ENCODE data around the gene CD300LG. TPM values are rescaled to one million over a fixed set of nuclear protein-coding genes. Genes with fewer than 3 reads are reported as not detected.

The CD300LG gene
- total and polyA plus RNA-seq, 2 experiments from 2014 or later: not detected

DNA sequence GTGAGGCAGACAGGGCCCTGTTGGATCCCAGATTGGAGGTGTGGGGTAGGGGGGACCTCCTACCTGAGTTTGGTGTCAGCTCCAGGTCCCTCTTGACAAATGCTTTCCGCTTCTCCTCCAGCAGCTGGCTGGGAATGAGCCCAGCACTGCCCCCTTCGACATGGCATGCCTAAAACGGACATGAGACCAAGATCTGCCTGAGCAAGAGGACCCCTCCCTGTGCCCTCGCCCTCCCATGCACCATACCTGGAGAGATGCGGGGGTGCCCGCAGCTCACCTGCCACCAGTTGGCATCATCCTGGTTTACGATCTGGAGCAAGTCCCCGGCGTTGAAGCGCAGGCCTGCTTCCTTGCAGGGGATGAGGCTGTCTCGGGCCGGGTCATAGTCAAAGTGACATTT, 34.2 kb downstream of the CD300LG start:
- Histone ChIP-seq H3K27ac (no peak overlapping the region), H3K36me3 (no peaks in the 10 kb centered on the region), H3K4me3 (no peak overlapping the region), H3K4me1 (ENCODE audit: low read depth) (no peaks in the 10 kb centered on the region), H3K27me3 (no peaks in the 10 kb centered on the region), H3K9me3 (ENCODE audit: low read depth) (no peaks in the 10 kb centered on the region)
- TF ChIP-seq, protein P1, sequence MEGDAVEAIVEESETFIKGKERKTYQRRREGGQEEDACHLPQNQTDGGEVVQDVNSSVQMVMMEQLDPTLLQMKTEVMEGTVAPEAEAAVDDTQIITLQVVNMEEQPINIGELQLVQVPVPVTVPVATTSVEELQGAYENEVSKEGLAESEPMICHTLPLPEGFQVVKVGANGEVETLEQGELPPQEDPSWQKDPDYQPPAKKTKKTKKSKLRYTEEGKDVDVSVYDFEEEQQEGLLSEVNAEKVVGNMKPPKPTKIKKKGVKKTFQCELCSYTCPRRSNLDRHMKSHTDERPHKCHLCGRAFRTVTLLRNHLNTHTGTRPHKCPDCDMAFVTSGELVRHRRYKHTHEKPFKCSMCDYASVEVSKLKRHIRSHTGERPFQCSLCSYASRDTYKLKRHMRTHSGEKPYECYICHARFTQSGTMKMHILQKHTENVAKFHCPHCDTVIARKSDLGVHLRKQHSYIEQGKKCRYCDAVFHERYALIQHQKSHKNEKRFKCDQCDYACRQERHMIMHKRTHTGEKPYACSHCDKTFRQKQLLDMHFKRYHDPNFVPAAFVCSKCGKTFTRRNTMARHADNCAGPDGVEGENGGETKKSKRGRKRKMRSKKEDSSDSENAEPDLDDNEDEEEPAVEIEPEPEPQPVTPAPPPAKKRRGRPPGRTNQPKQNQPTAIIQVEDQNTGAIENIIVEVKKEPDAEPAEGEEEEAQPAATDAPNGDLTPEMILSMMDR (IDR thresholded peaks at IDR 0.05; ENCODE audit: low read depth, low read length): no peak
- DNase-seq (ENCODE audit: low read depth in 1 of 2, low spot score in 1 of 2): no peak

GRCh38 chr17:43881758-43882505, 35.0 kb downstream of the CD300LG start:
- no peak overlapping the region for H3K27ac ChIP-seq
- TF ChIP-seq, protein P1 (IDR thresholded peaks at IDR 0.05; ENCODE audit: low read depth, low read length): no peak
- no peak overlapping the region for H3K4me3 ChIP-seq
- no peaks in the 10 kb centered on the region for H3K9me3 ChIP-seq (ENCODE audit: low read depth)
- no peaks in the 10 kb centered on the region for H3K36me3 ChIP-seq
- DNase-seq (ENCODE audit: low read depth in 1 of 2, low spot score in 1 of 2): no peak
- H3K4me1 ChIP-seq (ENCODE audit: low read depth): no peaks in the 10 kb centered on the region
- H3K27me3 ChIP-seq: no peaks in the 10 kb centered on the region

DNA sequence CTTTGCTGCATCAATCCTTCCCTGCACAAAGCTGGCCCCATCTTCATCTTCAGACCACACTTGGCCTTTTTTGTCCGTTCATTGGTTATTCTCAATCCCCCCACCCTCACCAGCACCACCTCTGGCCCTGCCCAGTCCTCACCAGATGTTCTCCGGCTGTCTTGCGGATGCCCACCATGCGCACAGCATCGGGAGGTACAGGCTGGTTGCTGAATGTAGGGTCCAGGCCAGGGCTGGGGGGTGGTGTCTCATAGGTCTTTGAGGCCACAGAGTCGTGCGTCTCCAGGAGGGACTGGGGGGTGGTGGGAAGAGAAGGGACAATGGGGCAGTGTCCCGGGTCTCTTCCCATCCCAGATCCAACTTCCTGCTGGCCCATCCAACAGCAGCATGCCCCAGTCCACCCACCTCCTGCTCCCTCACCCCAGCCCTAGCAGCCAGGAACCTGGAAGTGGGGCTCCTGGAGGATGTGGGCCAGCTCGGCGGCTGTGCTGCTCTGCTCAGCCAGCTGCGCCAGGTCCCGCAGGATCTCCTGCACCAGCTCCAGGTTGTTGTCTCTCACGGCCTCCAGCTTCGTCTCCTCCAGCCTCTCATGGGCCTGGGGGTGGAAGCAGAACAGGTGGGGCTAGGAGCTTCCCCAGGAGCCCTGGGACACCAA, 35.9 kb downstream of the CD300LG start:
- TF ChIP-seq, protein P1 (IDR thresholded peaks at IDR 0.05; ENCODE audit: low read depth, low read length): no peak
- H3K9me3 ChIP-seq (ENCODE audit: low read depth): no peaks in the 10 kb centered on the region
- H3K4me3 ChIP-seq: no peak overlapping the region
- H3K27me3 ChIP-seq: no peaks in the 10 kb centered on the region
- no peak for DNase-seq (ENCODE audit: low read depth in 1 of 2, low spot score in 1 of 2)
- no peak overlapping the region for H3K27ac ChIP-seq
- no peaks in the 10 kb centered on the region for H3K36me3 ChIP-seq
- H3K4me1 ChIP-seq (ENCODE audit: low read depth): no peaks in the 10 kb centered on the region

DNA sequence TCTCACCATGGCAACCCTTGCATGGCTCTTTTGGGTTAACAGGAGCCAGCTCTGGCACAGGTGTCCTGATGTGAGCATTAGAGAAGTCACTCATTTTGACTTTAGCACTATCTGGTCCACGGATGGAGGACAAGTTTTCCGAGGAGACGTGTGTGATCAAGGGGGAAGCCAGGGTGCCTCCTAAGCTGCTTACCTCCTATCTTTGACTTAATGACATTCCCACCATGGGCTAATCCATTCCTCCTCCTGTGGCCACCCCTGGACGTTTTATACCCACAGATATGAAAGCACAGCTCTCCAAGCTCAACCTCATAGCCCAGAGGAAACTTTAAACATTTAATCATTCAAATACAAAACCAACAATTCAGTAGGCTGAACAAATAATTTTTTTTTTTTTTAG, 41.6 kb downstream of the CD300LG start:
- no peaks in the 10 kb centered on the region for H3K27me3 ChIP-seq
- DNase-seq (ENCODE audit: low read depth in 1 of 2, low spot score in 1 of 2): no peak
- no peak overlapping the region for H3K27ac ChIP-seq
- TF ChIP-seq, protein P1 (IDR thresholded peaks at IDR 0.05; ENCODE audit: low read depth, low read length): no peak
- H3K36me3 ChIP-seq: no peaks in the 10 kb centered on the region
- H3K4me1 ChIP-seq (ENCODE audit: low read depth): no peaks in the 10 kb centered on the region
- no peak overlapping the region for H3K4me3 ChIP-seq
- no peaks in the 10 kb centered on the region for H3K9me3 ChIP-seq (ENCODE audit: low read depth)

GRCh38 chr17:43890240-43890639, 43.3 kb downstream of the CD300LG start:
- DNase-seq (ENCODE audit: low read depth in 1 of 2, low spot score in 1 of 2): no peak
- no peaks in the 10 kb centered on the region for H3K4me1 ChIP-seq (ENCODE audit: low read depth)
- no peak overlapping the region for H3K27ac ChIP-seq
- H3K36me3 ChIP-seq: no peaks in the 10 kb centered on the region
- TF ChIP-seq, protein P1 (IDR thresholded peaks at IDR 0.05; ENCODE audit: low read depth, low read length): no peak
- no peaks in the 10 kb centered on the region for H3K27me3 ChIP-seq
- H3K9me3 ChIP-seq (ENCODE audit: low read depth): no peaks in the 10 kb centered on the region
- no peak overlapping the region for H3K4me3 ChIP-seq
